Measurements from ENCODE around the gene HSPBP1. TPM values are rescaled to one million over a fixed set of nuclear protein-coding genes. Genes with fewer than 3 reads are reported as not detected.

HSPBP1 gene
- total RNA-seq = 23.4 and 28.8 TPM in 2 replicates

GRCh38 chr19:55279770-55280643 is at the start of gene HSPBP1:
HSPBP1 (minus strand) TSS chr19:55280110; CDS start chr19:55279608, 502 bp downstream.

GRCh38 chr19:55325172-55325571 is 45.3 kb upstream of the HSPBP1 start, which contains the start of gene TMEM150B:
TMEM150B (minus strand) TSS chr19:55325341; CDS start chr19:55321036, 4,305 bp downstream.

GRCh38 chr19:55283548-55284377 is 3.9 kb upstream of the HSPBP1 start, which contains the start of gene BRSK1:
BRSK1 (plus strand) TSS chr19:55283997; CDS start chr19:55284443, 446 bp downstream.

GRCh38 chr19:55258828-55259539 is 20.9 kb downstream of the HSPBP1 start, which contains the start of gene PPP6R1:
PPP6R1 (minus strand) TSS chr19:55259017; CDS start chr19:55247103, 11,914 bp downstream.

GRCh38 chr19:55228403-55229031 is 51.4 kb downstream of the HSPBP1 start, which contains the start of gene TMEM86B:
TMEM86B (minus strand) TSS chr19:55228763; CDS start chr19:55228741, 22 bp downstream.

Small RNA genes lying within 50 kb of the gene (small RNA-seq; reads per million reads assigned to genes)
- gene MIR6802 (not detected), gene MIR6803 (not detected), gene MIR6804 (not detected)

Other genes starting within 250 kb of the HSPBP1 start
- not detected in 2 replicates for gene GP6, start 241.8 kb downstream of the HSPBP1 start, total RNA-seq
- gene RDH13, start 217.0 kb downstream of the HSPBP1 start, total RNA-seq = 8.4 and 12.6 TPM in 2 replicates
- 0.36 and 0.65 TPM in 2 replicates for gene EPS8L1, start 204.2 kb downstream of the HSPBP1 start, total RNA-seq
- gene PPP1R12C, start 162.5 kb downstream of the HSPBP1 start, total RNA-seq = 57.2 and 64.6 TPM in 2 replicates
- 0.65 and 0.97 TPM in 2 replicates for gene TNNT1, start 130.9 kb downstream of the HSPBP1 start, total RNA-seq
- gene TNNI3, start 122.4 kb downstream of the HSPBP1 start, total RNA-seq = not detected in 2 replicates
- 0.24 TPM in 1 of 2 replicates, not detected in the other for gene DNAAF3, start 113.5 kb downstream of the HSPBP1 start, total RNA-seq
- not detected in 2 replicates for gene SYT5, start 99.8 kb downstream of the HSPBP1 start, total RNA-seq
- 1.1 and 1.2 TPM in 2 replicates for gene PTPRH, start 70.6 kb downstream of the HSPBP1 start, total RNA-seq
- 1.6 and 3.6 TPM in 2 replicates for gene TMEM86B, start 51.3 kb downstream of the HSPBP1 start, total RNA-seq
- 42.9 and 47.7 TPM in 2 replicates for gene PPP6R1, start 21.1 kb downstream of the HSPBP1 start, total RNA-seq
- 4.9 and 5.1 TPM in 2 replicates for gene BRSK1, start 3.9 kb upstream of the HSPBP1 start, total RNA-seq
- not detected in 2 replicates for gene TMEM150B, start 45.2 kb upstream of the HSPBP1 start, total RNA-seq
- 6.5 and 8.0 TPM in 2 replicates for gene KMT5C, start 59.8 kb upstream of the HSPBP1 start, total RNA-seq
- gene COX6B2, start 74.6 kb upstream of the HSPBP1 start, total RNA-seq = not detected in 2 replicates
- gene GARIN5B, start 83.2 kb upstream of the HSPBP1 start, total RNA-seq = not detected in 2 replicates
- 1.8 and 3.9 TPM in 2 replicates for gene IL11, start 90.4 kb upstream of the HSPBP1 start, total RNA-seq
- not detected in 2 replicates for gene TMEM190, start 96.7 kb upstream of the HSPBP1 start, total RNA-seq
- 0.16 TPM in 1 of 2 replicates, not detected in the other for gene TMEM238, start 104.2 kb upstream of the HSPBP1 start, total RNA-seq
- 184 and 254 TPM in 2 replicates for gene RPL28, start 105.8 kb upstream of the HSPBP1 start, total RNA-seq
- gene UBE2S, start 127.7 kb upstream of the HSPBP1 start, total RNA-seq = 26.6 and 29.0 TPM in 2 replicates
- gene SHISA7, start 163.2 kb upstream of the HSPBP1 start, total RNA-seq = not detected in 2 replicates
- 80.3 and 91.3 TPM in 2 replicates for gene ISOC2, start 181.5 kb upstream of the HSPBP1 start, total RNA-seq
- gene C19orf85, start 184.6 kb upstream of the HSPBP1 start, total RNA-seq = not detected in 2 replicates
- 3.2 and 4.9 TPM in 2 replicates for gene ZNF628, start 196.5 kb upstream of the HSPBP1 start, total RNA-seq
- 14.1 and 14.5 TPM in 2 replicates for gene NAT14, start 205.1 kb upstream of the HSPBP1 start, total RNA-seq
- 48.0 and 60.0 TPM in 2 replicates for gene SSC5D, start 208.3 kb upstream of the HSPBP1 start, total RNA-seq

Data from hair follicle dermal papilla cell (primary cell).